ENCODE measurements around the gene LDAF1. TPM values are rescaled to one million over a fixed set of nuclear protein-coding genes. Genes with fewer than 3 reads are reported as not detected.
A peak's percentile ranks its signal among the peaks of the same experiment; 100 is the strongest.
"Not testable (repeated sequence)": the region's sequence is repeated elsewhere in the genome, so short reads cannot be mapped to it uniquely, and the experiment has no call there.

LDAF1 gene
- total RNA-seq, 2 donors from 2014 or later: 16.5 to 28.8 TPM

DNA sequence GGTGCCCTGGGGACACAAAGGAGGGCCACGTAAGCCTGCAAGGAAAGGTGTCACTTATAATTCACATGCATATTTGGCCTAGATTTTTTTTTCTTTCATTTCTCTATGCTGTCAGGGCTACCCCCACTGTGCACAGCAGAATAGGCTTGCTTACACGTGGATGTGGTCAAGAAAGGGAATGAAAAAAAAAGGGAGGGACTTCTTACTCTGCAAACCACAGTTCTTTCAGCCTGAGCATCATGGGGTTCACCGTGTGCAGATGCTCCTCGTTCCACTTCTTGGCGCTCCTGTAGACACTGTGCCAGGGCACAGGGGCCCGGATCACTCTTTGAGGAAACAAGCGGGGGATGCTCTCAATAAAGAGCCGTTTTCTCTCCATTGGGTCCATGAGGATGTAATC lies 24.4 kb upstream of the LDAF1 start:
- 86 to 88% methylated on average over 5 to 8 of the region's 8 CpGs for WGBS, 2 experiments (ENCODE audit: insufficient coverage in 1 of 2, insufficient read length in 1 of 2)
- Mint-ChIP-seq H3K4me1 (no peaks in the 10 kb centered on the region), H3K36me3 (ENCODE audit: low read depth) (no peaks in the 10 kb centered on the region), H3K9me3 (no peaks in the 10 kb centered on the region), H3K27ac (no peak overlapping the region), H3K4me3 (no peak overlapping the region), H3K27me3 (ENCODE audit: insufficient read depth) (no peaks in the 10 kb centered on the region)
- no peak overlapping the region for H3K9ac ChIP-seq (ENCODE audit: extremely low read depth, low read length, poor library complexity, severe bottlenecking)
- H3K36me3 ChIP-seq (ENCODE audit: control insufficient read depth, insufficient read depth, low read length): no peaks in the 10 kb centered on the region
- TF ChIP-seq, protein P1, sequence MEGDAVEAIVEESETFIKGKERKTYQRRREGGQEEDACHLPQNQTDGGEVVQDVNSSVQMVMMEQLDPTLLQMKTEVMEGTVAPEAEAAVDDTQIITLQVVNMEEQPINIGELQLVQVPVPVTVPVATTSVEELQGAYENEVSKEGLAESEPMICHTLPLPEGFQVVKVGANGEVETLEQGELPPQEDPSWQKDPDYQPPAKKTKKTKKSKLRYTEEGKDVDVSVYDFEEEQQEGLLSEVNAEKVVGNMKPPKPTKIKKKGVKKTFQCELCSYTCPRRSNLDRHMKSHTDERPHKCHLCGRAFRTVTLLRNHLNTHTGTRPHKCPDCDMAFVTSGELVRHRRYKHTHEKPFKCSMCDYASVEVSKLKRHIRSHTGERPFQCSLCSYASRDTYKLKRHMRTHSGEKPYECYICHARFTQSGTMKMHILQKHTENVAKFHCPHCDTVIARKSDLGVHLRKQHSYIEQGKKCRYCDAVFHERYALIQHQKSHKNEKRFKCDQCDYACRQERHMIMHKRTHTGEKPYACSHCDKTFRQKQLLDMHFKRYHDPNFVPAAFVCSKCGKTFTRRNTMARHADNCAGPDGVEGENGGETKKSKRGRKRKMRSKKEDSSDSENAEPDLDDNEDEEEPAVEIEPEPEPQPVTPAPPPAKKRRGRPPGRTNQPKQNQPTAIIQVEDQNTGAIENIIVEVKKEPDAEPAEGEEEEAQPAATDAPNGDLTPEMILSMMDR (conservative IDR thresholded peaks at IDR 0.05): no peak
- no peak for DNase-seq
- no peaks in the 10 kb centered on the region for H3K27me3 ChIP-seq (ENCODE audit: control insufficient read depth, insufficient read depth, low read length, poor library complexity, severe bottlenecking)
- no peaks in the 10 kb centered on the region for H3K4me1 ChIP-seq (ENCODE audit: control insufficient read depth, insufficient read depth, low read length)
- H3K27ac ChIP-seq (ENCODE audit: low read depth, low read length): no peak overlapping the region
- H3K4me3 ChIP-seq (ENCODE audit: low read length): no peak overlapping the region
- H3K9me3 ChIP-seq (ENCODE audit: control insufficient read depth, low read length): no peaks in the 10 kb centered on the region

DNA sequence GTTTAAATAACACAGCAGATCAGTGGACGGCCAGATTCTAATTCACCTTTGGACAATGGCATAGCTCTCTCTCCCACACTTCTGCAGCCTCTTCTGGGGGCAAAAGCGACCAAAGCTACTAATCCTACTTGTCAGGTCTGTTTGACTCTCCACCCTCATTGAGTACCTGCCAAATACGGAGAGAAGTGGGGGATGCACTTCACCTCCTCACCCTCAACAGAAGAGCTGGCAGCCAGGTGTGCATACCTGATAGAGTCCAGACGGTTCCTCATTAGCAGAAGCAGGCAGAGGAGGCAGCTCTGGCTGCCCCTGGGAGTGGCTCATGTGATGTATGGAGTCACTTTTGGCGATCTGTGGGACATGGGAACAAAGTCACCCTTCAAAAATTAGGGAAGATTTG lies 12.7 kb upstream of the LDAF1 start:
- Histone ChIP-seq H3K27ac (ENCODE audit: low read depth, low read length) (no peak overlapping the region), H3K9me3 (ENCODE audit: control insufficient read depth, low read length) (no peaks in the 10 kb centered on the region), H3K36me3 (ENCODE audit: control insufficient read depth, insufficient read depth, low read length) (no peaks in the 10 kb centered on the region), H3K27me3 (ENCODE audit: control insufficient read depth, insufficient read depth, low read length, poor library complexity, severe bottlenecking) (no peaks in the 10 kb centered on the region), H3K4me1 (ENCODE audit: control insufficient read depth, insufficient read depth, low read length) (no peaks in the 10 kb centered on the region), H3K4me3 (ENCODE audit: low read length) (no peak overlapping the region), H3K9ac (ENCODE audit: extremely low read depth, low read length, poor library complexity, severe bottlenecking) (no peak overlapping the region)
- WGBS, 2 experiments (ENCODE audit: insufficient coverage in 1 of 2, insufficient read length in 1 of 2): 86 to 91% methylated on average over 4 to 5 of the region's 5 CpGs
- Mint-ChIP-seq H3K27ac (no peak overlapping the region), H3K9me3 (peaks cover 6% of the 10 kb centered on the region), H3K27me3 (ENCODE audit: insufficient read depth) (peaks cover 7% of the 10 kb centered on the region), H3K36me3 (ENCODE audit: low read depth) (no peaks in the 10 kb centered on the region), H3K4me1 (no peaks in the 10 kb centered on the region), H3K4me3 (no peak overlapping the region)
- no peak for DNase-seq
- TF ChIP-seq, protein P1 (conservative IDR thresholded peaks at IDR 0.05): no peak

DNA sequence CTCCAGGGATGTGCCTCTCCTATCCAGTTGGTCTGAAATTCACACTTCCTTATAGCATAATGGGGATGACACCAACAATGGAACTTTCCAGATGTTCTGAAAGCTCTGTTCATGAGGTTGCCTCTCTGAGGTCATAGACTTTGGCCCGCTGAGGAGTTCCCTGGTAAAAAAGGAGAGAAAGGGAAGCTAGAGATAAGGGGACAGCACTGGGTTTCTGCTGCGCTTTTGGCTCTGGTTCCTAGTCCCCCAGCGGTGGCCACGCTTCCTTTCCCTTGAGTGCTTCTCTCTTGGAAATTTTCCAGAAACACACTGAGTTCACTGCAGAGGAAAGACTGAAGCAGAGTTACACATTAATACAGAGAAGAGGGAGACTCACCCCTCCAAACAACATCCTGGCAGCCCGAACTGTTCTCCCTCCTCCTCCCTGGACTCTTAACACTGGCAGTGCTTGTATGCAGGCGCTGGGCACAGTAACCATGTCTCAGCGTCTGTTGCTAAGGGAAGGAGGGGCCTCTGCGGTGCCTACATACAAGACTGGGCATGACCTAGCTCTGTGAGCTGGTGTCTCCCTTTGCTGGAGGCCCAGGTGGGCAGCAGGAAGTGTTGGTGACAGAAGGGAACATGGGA lies 8.0 kb upstream of the LDAF1 start, which contains the start of gene DNAH3:
TSS of gene DNAH3 (minus strand) at position 472 of the 627 bp plus-strand sequence. CDS start 527 bp downstream, outside the sequence.
- no peak within 1 kb of the TSS for H3K27ac ChIP-seq (ENCODE audit: low read depth, low read length)
- no peak for DNase-seq
- Mint-ChIP-seq H3K4me3 (no peak within 1 kb of the TSS), H3K4me1 (peaks cover 3% of the 10 kb centered on the region), H3K36me3 (ENCODE audit: low read depth) (no peaks in the 10 kb centered on the region), H3K27ac (no peak within 1 kb of the TSS), H3K9me3 (peaks cover 8% of the 10 kb centered on the region), H3K27me3 (ENCODE audit: insufficient read depth) (peaks cover 33% of the 10 kb centered on the region)
- no peak within 1 kb of the TSS for H3K9ac ChIP-seq (ENCODE audit: extremely low read depth, low read length, poor library complexity, severe bottlenecking)
- TF ChIP-seq, protein P1 (conservative IDR thresholded peaks at IDR 0.05): no peak
- no peaks in the 10 kb centered on the region for H3K27me3 ChIP-seq (ENCODE audit: control insufficient read depth, insufficient read depth, low read length, poor library complexity, severe bottlenecking)
- WGBS, 2 experiments (ENCODE audit: insufficient coverage in 1 of 2, insufficient read length in 1 of 2): 90 to 94% methylated on average over 5 to 8 of the region's 8 CpGs
- H3K4me1 ChIP-seq (ENCODE audit: control insufficient read depth, insufficient read depth, low read length): no peaks in the 10 kb centered on the region
- peaks cover 4% of the 10 kb centered on the region for H3K9me3 ChIP-seq (ENCODE audit: control insufficient read depth, low read length)
- H3K4me3 ChIP-seq (ENCODE audit: low read length): no peak within 1 kb of the TSS
- H3K36me3 ChIP-seq (ENCODE audit: control insufficient read depth, insufficient read depth, low read length): no peaks in the 10 kb centered on the region

DNA sequence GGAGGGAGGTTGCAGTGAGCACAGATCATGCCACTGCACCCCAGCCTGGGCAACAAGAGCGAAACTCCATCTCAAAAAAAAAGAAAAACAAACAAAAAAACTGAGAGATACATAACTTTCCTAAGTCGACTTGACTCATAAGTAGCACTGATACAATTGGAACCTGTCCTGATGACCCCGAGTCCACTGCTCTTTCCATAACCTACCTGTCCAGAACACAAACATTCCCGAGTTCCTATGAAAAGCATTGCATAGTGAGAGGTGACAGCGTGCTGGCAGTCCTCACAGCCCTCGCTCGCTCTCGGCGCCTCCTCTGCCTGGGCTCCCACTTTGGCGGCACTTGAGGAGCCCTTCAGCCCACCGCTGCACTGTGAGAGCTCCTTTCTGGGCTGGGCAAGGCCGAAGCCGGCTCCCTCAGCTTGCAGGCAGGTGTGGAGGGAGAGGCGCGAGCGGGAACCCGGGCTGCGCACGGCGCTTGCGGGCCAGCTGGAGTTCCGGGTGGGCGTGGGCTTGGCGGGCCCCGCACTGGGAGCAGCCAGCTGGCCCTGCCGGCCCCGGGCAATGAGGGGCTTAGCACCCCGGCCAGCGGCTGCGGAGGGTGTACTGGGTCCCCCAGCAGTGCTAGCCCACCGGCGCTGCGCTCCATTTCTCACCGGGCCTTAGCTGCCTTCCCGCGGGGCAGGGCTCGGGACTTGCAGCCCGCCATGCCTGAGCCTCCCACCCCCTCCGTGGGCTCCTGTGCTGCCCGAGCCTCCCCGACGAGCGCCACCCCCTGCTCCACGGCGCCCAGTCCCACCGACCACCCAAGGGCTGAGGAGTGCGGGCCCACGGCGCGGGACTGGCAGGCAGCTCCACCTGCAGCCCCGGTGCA lies 6.1 kb upstream of the LDAF1 start:
- 93 to 94% methylated on average over 10 to 51 of the region's 51 CpGs for WGBS, 2 experiments (ENCODE audit: insufficient coverage in 1 of 2, insufficient read length in 1 of 2)
- H3K27me3 ChIP-seq (ENCODE audit: control insufficient read depth, insufficient read depth, low read length, poor library complexity, severe bottlenecking); H3K9me3 Mint-ChIP-seq; H3K9me3 ChIP-seq (ENCODE audit: control insufficient read depth, low read length); H3K4me1 Mint-ChIP-seq; H3K9ac ChIP-seq (ENCODE audit: extremely low read depth, low read length, poor library complexity, severe bottlenecking); H3K4me3 ChIP-seq (ENCODE audit: low read length); H3K4me1 ChIP-seq (ENCODE audit: control insufficient read depth, insufficient read depth, low read length); H3K27ac ChIP-seq (ENCODE audit: low read depth, low read length); H3K36me3 Mint-ChIP-seq (ENCODE audit: low read depth); H3K36me3 ChIP-seq (ENCODE audit: control insufficient read depth, insufficient read depth, low read length); H3K27ac Mint-ChIP-seq: not testable (repeated sequence)
- DNase-seq: peak; percentile 61
- Mint-ChIP-seq H3K4me3 (peak overlapping the region; percentile 41), H3K27me3 (ENCODE audit: insufficient read depth) (peaks cover 36% of the 10 kb centered on the region)
